Limb (tissue), 2 donors: ENCODE measurements around the gene PPP1R12B.

ENCODE experiments used
- DNase-seq, 2 donors: peaks; one replicate each; pipeline ENCODE4 v3.0.0-alpha.2; 2016; ENCODE audit errors: extremely low spot score in 2 of 2

The PPP1R12B gene, protein sequence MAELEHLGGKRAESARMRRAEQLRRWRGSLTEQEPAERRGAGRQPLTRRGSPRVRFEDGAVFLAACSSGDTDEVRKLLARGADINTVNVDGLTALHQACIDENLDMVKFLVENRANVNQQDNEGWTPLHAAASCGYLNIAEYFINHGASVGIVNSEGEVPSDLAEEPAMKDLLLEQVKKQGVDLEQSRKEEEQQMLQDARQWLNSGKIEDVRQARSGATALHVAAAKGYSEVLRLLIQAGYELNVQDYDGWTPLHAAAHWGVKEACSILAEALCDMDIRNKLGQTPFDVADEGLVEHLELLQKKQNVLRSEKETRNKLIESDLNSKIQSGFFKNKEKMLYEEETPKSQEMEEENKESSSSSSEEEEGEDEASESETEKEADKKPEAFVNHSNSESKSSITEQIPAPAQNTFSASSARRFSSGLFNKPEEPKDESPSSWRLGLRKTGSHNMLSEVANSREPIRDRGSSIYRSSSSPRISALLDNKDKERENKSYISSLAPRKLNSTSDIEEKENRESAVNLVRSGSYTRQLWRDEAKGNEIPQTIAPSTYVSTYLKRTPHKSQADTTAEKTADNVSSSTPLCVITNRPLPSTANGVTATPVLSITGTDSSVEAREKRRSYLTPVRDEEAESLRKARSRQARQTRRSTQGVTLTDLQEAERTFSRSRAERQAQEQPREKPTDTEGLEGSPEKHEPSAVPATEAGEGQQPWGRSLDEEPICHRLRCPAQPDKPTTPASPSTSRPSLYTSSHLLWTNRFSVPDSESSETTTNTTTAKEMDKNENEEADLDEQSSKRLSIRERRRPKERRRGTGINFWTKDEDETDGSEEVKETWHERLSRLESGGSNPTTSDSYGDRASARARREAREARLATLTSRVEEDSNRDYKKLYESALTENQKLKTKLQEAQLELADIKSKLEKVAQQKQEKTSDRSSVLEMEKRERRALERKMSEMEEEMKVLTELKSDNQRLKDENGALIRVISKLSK

DNA sequence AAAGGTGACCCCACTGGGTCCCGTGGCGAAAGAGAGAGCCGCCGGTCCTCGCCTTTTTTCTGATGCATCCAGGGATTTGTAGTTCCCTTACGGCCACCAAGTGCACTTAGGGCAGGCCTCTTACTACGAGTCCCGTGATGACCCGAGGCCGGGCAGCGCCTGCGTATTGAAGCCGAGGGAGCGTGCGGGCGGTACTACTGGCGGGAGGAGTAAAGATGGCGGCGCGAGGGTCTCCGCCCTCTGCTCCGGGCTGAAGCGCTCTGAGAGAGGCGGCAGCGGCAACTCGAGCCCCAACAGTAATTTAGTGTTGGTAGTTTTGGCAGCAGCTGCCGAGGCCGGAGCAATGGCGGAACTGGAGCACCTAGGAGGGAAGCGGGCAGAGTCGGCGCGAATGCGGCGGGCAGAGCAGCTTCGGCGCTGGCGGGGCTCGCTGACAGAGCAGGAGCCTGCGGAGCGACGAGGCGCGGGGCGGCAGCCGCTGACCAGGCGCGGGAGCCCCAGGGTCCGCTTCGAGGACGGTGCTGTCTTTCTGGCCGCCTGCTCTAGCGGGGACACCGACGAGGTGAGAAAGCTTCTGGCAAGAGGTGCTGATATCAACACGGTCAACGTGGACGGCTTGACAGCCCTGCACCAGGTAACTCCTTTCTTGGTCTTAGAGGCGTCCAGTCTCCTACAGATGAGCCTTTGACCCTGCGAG is at the start of gene PPP1R12B:
Gene PPP1R12B, plus strand, starts transcription at position 191 of the 697 bp plus-strand sequence. Its CDS starts 153 bp downstream, at position 344.
- peak; percentile 95 to 99 for DNase-seq

DNA sequence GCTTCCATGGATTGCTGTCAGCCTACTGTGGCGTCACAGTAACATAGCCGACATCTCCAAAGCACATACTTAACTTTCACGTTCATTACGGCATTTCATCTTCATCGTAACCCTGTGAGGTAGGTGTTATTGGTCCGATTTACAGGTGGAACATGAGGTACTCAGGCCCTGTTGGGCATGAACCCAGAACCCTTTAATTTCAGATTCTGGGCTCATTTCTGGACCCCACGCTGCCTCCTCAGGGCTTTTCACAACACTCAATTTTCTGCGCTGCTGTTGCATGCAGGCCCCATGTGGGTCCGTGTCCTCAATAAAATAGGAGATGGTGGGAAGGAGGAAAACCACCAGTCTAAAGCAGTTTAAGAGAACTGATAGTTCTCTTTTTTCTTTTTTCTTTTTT is 46.3 kb upstream of the PPP1R12B start:
- no peak for DNase-seq

DNA sequence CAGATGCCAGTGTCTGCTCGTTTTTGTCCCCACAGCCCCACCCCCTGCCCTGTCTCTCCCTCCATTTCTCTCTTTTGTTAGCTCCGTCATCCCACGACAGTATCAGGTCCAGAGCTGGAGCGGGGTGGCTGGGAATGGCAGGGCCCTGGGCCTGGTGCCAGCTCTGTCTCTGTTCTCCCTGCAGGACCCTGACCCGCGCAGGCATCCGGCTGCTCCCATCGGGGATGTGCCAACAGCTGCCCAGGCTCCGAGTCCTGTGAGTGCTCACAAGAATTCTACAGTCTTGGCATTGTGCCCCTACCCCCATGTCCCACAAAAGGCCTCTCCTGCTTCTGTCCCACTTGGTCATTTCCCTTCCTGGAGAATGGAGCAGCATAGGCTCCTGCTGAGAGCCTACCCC is 44.1 kb upstream of the PPP1R12B start:
- no peak for DNase-seq

DNA sequence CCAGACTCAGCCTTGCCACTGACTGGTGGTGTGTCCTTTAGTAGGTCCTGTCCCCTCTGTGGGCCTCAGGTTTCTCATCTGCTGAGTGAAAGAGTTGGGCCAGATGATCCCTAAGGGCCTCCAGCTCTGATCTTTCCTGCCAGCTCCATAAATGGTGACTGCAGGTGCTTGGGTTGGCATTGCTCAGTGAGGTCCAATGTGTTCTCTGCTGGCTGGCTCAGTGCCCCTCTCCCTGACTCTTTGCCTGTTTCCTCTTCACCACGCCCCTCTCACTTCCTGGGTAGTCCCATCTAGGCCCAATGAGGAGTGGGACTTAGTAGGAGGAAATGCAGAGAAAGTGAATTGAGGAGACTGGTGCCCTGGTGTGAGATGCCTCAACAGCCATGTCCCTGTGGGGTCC is 43.3 kb upstream of the PPP1R12B start:
- no peak for DNase-seq

DNA sequence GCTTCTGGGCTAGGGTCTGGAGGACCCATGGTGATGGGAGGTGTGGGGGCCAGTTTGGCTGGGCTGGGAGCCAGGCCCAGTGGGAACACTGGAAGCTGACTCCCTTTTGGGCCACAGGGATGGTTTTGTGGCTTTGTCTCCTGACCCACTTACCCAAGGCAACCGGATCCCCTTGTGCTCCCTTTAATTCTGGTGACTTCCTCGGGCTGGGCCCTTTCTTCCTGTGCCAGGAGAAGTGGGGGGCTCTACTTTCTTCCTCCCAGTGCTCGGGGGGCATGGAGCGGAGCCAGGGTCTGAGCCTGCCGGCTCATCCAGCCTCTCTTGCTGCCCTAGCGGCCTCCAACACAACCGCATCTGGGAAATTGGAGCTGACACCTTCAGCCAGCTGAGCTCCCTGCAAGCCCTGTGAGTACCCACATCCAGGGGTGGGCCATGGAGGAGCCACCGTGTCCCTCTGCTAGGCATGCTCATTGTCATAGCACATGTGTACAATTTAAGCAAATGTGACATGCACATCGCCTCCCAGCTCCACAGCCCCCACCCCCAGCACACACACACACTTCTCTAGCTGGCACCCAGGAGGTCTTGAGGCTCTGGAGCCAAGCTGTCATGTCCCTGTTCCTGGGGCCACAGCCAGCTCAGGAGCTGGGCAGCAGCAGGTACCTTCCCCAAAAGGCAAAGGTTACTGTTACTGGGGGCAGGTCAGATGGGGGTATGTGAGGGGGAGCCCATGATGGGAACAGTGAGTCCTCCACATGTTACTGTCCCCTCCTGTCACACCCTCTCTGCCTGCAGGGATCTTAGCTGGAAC is 41.8 kb upstream of the PPP1R12B start:
- DNase-seq = no peak

DNA sequence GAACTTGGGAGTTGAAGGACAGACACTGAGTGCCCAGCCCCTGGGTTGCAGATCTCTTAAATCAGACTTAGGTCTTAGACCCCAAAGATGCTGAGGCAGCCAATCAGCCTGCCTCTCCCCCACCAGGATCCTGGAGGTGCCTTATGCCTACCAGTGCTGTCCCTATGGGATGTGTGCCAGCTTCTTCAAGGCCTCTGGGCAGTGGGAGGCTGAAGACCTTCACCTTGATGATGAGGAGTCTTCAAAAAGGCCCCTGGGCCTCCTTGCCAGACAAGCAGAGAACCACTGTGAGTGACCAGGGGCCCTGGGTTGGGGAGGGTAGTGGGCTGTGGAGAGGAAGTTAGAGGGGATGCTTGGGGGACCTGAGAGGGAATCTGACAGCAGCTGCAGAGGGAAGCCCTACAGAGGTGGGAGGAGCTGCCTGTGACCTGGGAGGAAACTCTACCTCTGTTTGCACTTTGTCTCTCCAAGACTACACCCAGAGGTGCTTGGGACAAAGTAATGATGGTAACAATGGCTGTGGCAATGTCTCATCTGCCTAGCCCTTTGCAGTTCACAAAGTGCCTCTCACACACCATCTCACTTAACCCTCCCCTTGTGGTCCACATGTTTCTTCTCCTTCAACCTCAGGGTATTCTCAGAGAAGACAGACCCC is 38.3 kb upstream of the PPP1R12B start:
- no peak for DNase-seq

DNA sequence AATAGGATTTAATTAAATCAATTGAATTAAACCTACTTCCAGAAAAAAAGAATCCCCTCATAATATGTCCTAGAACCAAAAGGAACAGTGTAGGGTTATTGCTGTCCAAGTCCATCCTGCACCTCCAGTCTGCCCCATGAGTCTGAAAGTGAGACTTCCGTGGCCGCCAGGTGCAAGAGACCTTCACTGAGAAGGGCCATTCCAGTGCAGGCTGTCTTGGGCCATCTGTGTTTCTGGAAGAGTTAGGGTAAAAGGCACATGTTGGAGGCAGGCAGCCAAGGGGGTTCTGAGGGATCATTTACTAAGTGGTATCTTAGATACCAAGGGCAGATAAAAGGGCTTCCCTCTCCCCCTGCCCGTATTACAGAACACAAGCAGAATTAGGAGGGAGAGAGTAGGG is 37.8 kb upstream of the PPP1R12B start:
- no peak for DNase-seq

DNA sequence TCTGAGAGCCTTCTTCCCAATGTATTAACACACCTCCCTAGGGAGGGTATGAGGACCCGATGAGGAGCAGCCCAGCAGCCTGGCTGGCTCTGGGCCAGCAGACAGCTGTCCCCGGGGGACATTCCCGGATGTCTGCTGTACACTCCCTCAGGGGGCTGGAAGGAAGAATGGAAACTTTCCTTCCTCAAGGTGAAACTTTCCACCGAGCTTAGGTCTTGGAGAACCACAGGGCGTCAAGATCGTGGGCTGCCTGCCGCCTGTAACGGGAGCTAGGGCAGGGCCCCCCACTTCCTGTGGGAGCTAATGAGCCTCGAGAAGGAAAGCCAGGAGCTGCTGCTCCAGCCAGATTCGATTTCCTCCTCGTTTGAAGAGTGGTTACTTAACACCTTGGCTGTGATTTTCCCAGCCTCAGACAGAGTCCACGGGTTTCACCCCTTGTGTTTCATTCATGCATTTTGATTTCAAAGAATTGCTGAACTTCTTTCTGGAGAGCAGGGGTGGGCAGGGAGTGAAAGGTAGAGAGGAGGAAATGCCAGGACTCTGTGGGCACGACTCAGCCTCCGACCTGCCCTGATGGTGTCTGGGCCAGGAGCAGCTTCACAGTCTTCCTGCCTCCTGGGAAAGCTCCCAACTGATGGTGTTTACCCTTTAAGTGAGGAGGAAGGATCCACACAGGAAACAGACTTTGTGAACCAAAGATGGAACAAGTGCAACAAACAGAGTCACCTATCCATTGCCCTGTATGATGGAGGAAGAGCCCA is 36.4 kb upstream of the PPP1R12B start:
- DNase-seq = peak in 1 of 2 donors; percentile 47

DNA sequence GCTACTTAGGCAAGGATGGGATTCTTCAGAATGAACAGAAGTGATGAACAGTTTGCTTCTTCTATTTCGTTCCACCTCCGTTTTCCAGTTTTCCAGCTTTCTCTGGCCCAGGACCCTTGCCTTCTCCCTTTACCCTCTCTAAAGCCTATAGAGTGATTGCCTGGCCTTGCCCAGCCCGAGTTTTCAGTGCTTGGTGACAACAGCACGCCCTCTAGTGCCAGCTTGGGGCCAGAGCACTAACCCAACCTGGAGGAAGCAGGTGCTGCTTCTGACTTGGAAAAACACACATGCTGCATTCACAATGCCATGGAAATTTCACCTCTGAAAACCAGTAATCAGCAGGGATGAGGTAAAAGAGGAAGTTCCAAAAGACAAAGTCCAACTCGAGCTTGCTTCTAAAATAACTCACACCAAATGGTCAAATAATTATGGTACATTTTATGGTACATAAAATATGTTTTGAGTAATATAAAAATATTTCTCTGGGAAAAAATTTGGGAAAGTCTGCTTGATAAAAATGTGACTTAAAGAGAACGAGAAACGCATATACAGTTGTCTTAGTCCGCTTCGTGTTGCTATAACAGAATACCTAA is 32.8 kb upstream of the PPP1R12B start:
- DNase-seq = peak; percentile 73 to 87

DNA sequence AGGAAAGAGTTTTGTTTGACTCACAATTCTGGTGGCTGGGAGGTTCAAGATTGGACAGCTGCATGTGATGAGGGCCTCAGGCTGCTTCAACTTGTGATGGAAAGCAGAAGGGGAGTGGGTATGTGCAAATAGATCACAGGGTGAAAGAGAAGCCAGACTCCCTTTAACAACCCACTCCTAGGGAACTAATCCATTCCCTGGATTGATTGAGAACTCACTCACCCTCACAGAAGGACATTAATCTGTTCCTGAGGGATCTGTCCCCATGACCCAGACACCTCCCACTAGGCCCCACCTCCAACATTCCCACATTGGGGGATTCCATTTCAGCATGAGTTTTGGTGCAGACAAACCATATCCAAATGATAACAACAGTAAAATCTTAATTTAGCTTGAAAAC is 32.3 kb upstream of the PPP1R12B start:
- no peak for DNase-seq

DNA sequence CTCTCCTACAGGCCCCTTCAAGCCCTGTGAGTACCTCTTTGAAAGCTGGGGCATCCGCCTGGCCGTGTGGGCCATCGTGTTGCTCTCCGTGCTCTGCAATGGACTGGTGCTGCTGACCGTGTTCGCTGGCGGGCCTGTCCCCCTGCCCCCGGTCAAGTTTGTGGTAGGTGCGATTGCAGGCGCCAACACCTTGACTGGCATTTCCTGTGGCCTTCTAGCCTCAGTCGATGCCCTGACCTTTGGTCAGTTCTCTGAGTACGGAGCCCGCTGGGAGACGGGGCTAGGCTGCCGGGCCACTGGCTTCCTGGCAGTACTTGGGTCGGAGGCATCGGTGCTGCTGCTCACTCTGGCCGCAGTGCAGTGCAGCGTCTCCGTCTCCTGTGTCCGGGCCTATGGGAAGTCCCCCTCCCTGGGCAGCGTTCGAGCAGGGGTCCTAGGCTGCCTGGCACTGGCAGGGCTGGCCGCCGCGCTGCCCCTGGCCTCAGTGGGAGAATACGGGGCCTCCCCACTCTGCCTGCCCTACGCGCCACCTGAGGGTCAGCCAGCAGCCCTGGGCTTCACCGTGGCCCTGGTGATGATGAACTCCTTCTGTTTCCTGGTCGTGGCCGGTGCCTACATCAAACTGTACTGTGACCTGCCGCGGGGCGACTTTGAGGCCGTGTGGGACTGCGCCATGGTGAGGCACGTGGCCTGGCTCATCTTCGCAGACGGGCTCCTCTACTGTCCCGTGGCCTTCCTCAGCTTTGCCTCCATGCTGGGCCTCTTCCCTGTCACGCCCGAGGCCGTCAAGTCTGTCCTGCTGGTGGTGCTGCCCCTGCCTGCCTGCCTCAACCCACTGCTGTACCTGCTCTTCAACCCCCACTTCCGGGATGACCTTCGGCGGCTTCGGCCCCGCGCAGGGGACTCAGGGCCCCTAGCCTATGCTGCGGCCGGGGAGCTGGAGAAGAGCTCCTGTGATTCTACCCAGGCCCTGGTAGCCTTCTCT is 30.3 kb upstream of the PPP1R12B start:
- DNase-seq = no peak

DNA sequence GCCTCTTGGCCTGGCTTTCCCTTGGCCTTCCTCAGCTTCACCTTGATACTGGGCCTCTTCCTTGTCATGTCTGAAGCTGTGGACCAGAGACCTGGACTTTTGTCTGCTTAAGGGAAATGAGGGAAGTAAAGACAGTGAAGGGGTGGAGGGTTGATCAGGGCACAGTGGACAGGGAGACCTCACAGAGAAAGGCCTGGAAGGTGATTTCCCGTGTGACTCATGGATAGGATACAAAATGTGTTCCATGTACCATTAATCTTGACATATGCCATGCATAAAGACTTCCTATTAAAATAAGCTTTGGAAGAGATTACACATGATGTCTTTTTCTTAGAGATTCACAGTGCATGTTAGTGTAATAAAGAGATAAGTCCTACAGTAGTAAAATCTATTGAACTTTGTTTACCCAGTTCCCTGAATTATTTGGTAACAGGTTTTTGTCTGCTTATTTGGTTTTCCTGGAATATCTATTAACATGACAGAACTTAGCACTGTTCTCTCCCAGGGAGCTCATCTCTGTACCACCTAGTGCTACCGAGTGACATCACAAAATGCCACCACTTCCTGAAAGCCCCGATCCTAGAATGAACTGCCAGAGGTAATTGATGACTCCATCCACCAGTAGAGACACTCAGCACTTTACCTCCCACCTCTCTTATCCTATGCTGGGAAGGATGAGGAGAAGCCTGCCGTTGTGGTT is 29.0 kb upstream of the PPP1R12B start:
- DNase-seq = no peak

DNA sequence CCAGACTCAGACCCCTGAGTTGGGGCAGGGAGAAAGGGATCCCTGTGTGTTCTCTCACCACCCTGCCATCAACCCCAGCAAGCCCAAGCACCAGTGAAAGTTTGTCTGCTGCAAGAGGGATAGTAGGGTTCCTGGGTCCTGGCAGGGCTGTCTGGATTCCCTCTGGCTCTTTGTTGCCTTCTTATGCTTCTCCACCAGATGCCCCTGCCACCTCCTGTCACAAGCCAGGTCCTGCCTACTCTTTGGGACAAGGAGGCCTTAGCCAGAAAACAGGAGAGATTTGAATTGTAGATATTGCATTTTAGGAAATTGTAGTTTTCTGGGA is 28.5 kb upstream of the PPP1R12B start:
- DNase-seq = no peak

DNA sequence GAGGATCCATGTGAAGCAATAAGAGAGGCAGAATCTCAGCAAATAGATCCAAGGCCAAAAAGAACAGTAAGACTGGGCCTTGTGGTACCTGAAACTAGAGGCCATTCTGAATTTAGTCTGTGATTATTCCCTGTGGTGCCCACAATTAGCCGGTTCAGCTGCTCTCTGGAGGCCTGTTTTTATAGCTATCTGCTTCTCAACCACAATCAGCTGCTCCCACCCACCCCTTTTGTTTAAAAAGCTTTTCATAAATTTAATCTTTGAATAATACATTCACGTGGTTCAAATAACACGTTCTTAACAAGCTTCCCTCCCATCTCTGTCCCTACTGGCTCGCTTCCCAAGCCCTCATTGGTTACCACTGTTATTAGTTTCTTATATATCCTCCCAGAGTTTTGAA is 24.8 kb upstream of the PPP1R12B start:
- DNase-seq = no peak

DNA sequence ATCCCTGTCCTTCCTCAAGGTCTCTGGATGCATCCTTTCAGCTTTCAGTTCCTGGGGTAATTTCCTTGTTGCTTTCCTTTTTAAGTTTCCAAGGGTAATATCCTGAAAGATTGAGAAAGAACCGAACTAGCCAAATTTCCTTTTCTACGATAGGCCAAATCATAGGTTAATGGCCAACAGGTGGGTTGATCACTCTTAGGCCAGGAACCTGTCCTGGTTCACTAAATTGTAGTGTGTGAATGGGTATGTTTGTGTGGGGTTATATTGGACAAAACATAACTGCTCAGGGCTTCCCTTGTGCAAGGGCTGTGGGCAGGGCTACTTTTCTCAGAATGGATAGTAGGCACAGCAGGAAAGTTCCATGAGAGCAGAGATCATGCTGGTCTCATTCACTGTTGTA is 23.9 kb upstream of the PPP1R12B start:
- DNase-seq = no peak

DNA sequence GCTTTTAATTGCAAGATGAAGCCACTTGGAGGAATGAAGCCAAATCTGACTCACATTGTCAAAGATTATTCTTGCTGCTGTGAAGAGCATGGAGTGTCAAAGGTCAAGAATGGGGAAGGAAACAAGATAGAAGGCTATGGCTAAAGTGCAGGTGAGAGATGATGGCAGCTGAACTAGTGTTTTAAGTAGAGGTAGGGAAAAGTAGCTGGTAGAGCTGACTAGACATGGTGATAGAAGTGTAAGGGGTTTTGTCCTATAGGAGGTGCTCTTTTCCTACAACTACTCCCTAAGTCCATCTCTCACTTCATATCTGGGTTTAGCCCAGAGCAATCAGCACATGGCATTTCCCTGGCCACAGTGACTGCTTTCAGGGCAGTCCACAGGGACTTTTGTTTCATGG is 18.6 kb upstream of the PPP1R12B start:
- DNase-seq = no peak

DNA sequence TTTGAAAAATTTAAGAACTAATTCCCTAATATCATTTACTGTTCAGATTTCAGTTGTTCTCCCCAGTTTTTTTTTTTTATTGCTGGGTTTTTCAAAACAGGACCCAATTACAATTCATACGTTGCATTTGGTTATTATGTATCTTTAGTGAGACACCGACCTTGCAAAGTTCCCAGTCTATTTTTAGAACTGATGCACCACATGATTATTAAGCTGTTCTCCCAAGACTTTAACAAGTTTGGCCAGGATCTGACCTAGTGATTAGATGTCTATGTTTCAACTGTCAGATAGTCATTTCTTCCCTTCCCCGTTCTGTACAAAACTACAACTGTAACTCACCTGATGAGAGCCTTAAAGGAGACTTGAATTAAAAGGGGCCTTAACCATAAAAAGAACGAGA is 14.6 kb upstream of the PPP1R12B start:
- no peak for DNase-seq
